Measurements from ENCODE around the gene PPP1R3G. TPM values are rescaled to one million over a fixed set of nuclear protein-coding genes. Genes with fewer than 3 reads are reported as not detected.

The PPP1R3G gene
- total RNA-seq, 4 donors from 2014 or later: 1.3 to 4.2 (median 2.5) TPM

DNA sequence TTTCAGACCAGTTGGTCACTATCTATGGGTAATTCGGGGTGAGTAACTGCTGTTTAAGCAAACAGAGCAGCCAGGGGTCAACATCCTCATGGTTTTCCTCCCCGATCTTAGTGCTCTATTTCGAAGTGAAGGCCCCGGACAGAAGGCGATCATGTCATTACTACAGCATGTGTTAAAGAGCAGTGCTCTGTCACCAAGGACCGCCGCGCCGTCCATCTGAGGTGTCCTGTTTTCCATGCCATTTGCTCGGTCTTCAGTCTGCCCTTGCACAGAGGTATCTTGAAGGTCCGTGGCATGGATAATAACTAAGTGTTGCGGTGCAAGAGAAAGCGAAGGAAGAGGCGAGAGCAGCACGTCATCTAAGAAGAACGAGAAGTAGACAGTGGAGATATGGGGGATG lies 25.1 kb downstream of the PPP1R3G start:
- TF ChIP-seq, protein P1, sequence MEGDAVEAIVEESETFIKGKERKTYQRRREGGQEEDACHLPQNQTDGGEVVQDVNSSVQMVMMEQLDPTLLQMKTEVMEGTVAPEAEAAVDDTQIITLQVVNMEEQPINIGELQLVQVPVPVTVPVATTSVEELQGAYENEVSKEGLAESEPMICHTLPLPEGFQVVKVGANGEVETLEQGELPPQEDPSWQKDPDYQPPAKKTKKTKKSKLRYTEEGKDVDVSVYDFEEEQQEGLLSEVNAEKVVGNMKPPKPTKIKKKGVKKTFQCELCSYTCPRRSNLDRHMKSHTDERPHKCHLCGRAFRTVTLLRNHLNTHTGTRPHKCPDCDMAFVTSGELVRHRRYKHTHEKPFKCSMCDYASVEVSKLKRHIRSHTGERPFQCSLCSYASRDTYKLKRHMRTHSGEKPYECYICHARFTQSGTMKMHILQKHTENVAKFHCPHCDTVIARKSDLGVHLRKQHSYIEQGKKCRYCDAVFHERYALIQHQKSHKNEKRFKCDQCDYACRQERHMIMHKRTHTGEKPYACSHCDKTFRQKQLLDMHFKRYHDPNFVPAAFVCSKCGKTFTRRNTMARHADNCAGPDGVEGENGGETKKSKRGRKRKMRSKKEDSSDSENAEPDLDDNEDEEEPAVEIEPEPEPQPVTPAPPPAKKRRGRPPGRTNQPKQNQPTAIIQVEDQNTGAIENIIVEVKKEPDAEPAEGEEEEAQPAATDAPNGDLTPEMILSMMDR (IDR thresholded peaks at IDR 0.05; ENCODE audit: low read depth): no peak

DNA sequence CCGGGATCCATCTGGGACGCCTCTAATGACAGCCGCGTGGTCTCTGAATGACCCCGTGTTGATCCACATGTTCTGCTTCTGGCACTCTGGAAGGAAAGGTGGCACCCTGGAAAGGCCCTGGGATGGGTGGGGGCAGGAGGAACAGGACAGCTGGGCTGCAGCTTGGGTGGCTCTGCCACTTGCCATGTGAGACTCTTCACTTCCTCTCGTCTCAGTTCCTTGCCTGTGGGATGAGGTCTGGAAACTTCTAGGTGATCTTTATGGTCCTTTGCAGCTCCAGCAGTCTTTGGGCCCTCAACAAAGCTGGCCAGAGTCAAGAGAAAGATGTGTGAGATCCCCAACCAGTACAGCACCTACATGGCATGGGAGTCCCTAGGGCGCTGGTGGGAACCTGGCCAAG lies 26.5 kb downstream of the PPP1R3G start:
- TF ChIP-seq, protein P1 (IDR thresholded peaks at IDR 0.05; ENCODE audit: low read depth): no peak

DNA sequence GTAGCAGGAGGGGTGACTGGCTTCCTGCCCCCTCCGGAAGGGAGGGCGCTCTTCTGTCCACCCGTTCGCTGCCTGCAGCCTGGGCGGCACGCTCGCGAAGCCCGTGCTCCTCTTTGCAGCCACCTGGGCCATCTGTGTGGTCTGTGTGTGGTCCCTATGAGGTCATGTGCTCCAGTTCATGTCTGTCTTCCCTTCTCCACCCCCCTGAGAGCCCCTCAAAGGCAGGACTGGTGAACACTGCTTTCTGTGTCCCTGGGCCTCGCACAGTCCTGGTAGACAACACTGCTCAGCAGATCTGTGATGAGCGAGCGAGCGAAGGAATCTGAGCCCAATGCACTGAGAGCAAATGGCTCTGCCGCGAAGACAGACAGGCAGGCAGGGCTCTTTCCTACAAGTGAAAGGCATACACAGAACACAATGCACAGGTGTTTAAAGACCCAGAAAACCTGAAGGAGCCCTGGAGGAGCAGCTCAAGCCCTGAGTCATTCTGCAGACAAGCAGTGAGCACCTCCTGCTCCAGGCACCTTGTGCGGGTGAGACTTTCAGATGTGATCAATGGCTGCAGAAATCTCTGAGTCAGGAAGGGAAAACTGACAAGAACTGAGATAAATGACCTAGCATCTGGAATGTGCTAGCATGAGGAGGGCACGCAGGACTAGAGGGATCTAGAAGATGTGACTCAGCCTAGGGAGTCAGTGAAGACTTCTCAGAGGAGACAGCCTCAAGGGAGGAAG lies 27.1 kb downstream of the PPP1R3G start:
- TF ChIP-seq, protein P1 (IDR thresholded peaks at IDR 0.05; ENCODE audit: low read depth): no peak

DNA sequence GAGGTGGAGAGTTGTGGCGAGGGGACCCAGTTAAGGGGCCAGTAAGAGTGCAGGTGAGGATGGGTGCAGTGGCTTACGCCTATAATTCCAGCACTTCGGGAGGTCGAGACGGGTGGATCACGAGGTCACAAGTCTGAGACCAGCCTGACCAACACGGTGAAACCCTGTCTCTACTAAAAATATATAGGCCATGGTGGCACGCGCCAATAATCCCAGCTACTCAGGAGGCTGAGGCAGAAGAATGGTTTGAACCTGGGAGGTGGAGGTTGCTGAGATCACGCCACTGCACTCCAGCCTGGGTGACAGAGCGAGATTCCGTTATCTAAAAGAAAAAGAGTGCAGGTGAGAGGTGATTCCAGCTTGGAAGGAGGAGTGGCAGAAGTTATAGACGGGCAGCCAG lies 28.0 kb downstream of the PPP1R3G start:
- TF ChIP-seq, protein P1 (IDR thresholded peaks at IDR 0.05; ENCODE audit: low read depth): no peak

DNA sequence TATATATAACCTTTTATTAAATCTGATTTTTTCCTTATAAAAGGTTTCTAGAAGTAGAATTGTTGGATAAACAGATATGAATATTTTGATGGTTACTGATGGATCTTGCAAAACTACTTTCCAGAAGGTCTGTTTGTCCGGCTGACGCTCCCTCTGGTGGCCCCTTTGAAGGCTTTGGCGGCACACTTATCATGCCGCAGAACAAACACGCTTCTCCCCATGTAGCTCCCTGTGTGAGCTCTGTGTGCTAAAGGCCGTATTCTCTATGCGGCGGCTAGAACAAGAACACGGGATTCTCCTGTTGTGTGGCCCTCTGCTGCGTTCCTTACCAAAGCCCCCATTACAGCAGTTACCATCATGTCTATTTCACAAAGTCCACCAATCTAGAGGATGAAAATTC lies 30.0 kb downstream of the PPP1R3G start:
- TF ChIP-seq, protein P1 (IDR thresholded peaks at IDR 0.05; ENCODE audit: low read depth): no peak

DNA sequence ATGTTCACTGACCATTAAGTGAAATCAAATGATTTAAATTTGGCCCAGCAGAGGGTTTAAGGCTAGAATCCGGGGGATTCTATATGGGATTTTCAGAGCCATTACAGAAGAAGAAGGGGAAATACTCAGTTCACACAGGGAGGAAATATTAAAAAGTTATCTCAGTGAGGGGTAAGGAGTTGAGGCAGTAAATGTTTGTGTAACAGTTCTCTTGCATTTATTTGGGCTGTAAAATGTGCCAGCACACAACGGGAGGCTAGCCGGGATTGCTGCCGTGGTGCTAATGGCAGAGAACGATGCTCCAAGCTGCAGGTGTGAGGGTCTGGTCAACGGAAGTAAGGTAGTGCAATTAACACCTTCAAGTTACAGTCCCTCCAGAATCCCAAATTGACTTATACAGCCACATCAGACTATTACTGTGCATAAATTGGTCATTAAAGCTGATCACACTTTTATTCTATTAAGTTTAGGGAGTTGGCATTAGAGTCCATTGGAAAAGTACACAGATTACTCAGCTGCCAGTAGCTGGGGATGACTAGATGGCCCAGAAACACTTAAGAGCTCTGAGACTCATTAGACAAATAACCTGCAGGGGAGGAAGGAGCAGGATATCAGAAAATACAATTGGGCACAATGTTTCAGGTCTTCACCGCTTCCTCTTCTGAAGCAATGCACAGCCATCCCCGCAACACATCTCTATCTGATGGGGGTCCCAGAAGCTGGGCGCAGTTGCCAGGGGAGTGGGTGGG lies 31.3 kb downstream of the PPP1R3G start:
- TF ChIP-seq, protein P1 (IDR thresholded peaks at IDR 0.05; ENCODE audit: low read depth): no peak

Data from subcutaneous adipose tissue (tissue), 4 donors.